Measurements from ENCODE around the gene C16orf87.

- no peak for TF ChIP-seq POLR2A (IDR thresholded peaks at IDR 0.05; ENCODE audit: low read length)
- no peak for TF ChIP-seq GATA1 (IDR thresholded peaks at IDR 0.05; ENCODE audit: low read depth, low read length)
These were observed 8.7 kb downstream of the C16orf87 start for GRCh38 chr16:46822270-46822669.
